ENCODE data around the gene BLTP2. TPM values are rescaled to one million over a fixed set of nuclear protein-coding genes. Genes with fewer than 3 reads are reported as not detected.

Gene BLTP2
- total RNA-seq, 6 donors from 2014 or later: 98.1 to 250 (median 131) TPM

GRCh38 chr17:28686296-28686695 is 41.3 kb upstream of the BLTP2 start:
- no peak for DNase-seq
- H3K36me3 ChIP-seq: peaks cover 92 to 100% (median 100%) of the 10 kb centered on the region in 4 donors

GRCh38 chr17:28685366-28685765 is 40.4 kb upstream of the BLTP2 start:
- ATAC-seq (ENCODE audit: low FRiP score in 2 of 2) (no peak), DNase-seq (no peak)
- WGBS, 2 donors: 93% methylated on average over 5 of the region's 5 CpGs
- TF ChIP-seq POLR2AphosphoS5 (IDR thresholded peaks at IDR 0.05): no peak
- no peak for TF ChIP-seq CTCF (IDR thresholded peaks at IDR 0.05)
- TF ChIP-seq EP300 (IDR thresholded peaks at IDR 0.05): no peak
- TF ChIP-seq POLR2A (IDR thresholded peaks at IDR 0.05): no peak
- peaks cover 93 to 100% (median 100%) of the 10 kb centered on the region in 4 donors for H3K36me3 ChIP-seq
- no peak overlapping the region for H3K27ac ChIP-seq
- no peaks in the 10 kb centered on the region for H3K9me3 ChIP-seq
- H3K4me3 ChIP-seq: no peak overlapping the region
- H3K27me3 ChIP-seq: no peaks in the 10 kb centered on the region
- no peaks in the 10 kb centered on the region for H3K4me1 ChIP-seq

More at GRCh38 chr17:28686296-28686695, 41.3 kb upstream of the BLTP2 start:
- no peaks in the 10 kb centered on the region for H3K9me3 ChIP-seq
- H3K27ac ChIP-seq: no peak overlapping the region
- no peaks in the 10 kb centered on the region for H3K4me1 ChIP-seq
- no peak for ATAC-seq (ENCODE audit: low FRiP score in 2 of 2)
- H3K27me3 ChIP-seq: no peaks in the 10 kb centered on the region
- WGBS, 2 donors: 84 to 100% methylated on average over 2 to 4 of the region's 4 CpGs
- no peak overlapping the region for H3K4me3 ChIP-seq
- TF ChIP-seq POLR2AphosphoS5 (IDR thresholded peaks at IDR 0.05) (no peak), POLR2A (IDR thresholded peaks at IDR 0.05) (no peak), CTCF (IDR thresholded peaks at IDR 0.05) (no peak), EP300 (IDR thresholded peaks at IDR 0.05) (no peak)

DNA sequence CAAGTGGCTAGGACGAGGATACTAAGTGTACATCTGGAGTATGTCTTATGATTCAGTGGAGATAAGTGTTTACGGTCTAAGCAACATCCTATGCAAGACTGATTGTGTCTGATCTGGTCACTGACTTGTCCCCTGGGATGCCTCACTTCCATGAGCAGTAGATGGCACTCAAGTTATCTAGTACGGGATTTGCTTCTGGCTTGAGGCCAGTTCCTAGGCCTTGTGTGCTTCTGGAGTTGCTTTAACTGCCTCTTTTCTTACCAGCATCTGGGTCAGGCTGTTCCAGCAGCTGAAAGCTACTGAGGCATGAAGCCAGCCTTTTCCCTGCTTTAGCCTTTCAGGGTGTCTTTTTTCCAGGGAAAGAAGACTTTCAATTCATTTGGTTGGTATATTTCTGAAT is 40.0 kb upstream of the BLTP2 start:
- H3K9me3 ChIP-seq: no peaks in the 10 kb centered on the region
- 52 to 59% methylated on average over 3 of the region's 3 CpGs for WGBS, 2 donors
- no peak for DNase-seq
- H3K27me3 ChIP-seq: no peaks in the 10 kb centered on the region
- no peaks in the 10 kb centered on the region for H3K4me1 ChIP-seq
- H3K4me3 ChIP-seq: no peak overlapping the region
- no peak overlapping the region for H3K27ac ChIP-seq
- no peak for TF ChIP-seq POLR2A (IDR thresholded peaks at IDR 0.05)
- peaks cover 93 to 100% (median 100%) of the 10 kb centered on the region in 4 donors for H3K36me3 ChIP-seq
- no peak for ATAC-seq (ENCODE audit: low FRiP score in 2 of 2)

- peaks cover 88 to 100% (median 99%) of the 10 kb centered on the region in 4 donors for H3K36me3 ChIP-seq
- H3K27me3 ChIP-seq: no peaks in the 10 kb centered on the region
- no peak overlapping the region for H3K4me3 ChIP-seq
- H3K4me1 ChIP-seq: no peaks in the 10 kb centered on the region
- ATAC-seq (ENCODE audit: low FRiP score in 2 of 2): no peak
- H3K9me3 ChIP-seq: no peaks in the 10 kb centered on the region
- WGBS, 2 donors: 95 to 98% methylated on average over 9 to 11 of the region's 11 CpGs
- no peak for TF ChIP-seq POLR2AphosphoS5 (IDR thresholded peaks at IDR 0.05)
- H3K27ac ChIP-seq: no peak overlapping the region
- DNase-seq: no peak
These were observed 37.7 kb upstream of the BLTP2 start for GRCh38 chr17:28682655-28683054.

- WGBS, 2 donors: 88 to 89% methylated on average over 7 of the region's 7 CpGs
- Histone ChIP-seq H3K9me3 (no peaks in the 10 kb centered on the region), H3K4me3 (no peak overlapping the region), H3K27ac (no peak overlapping the region), H3K36me3 (peaks cover 89 to 100% (median 97%) of the 10 kb centered on the region in 4 donors), H3K4me1 (no peaks in the 10 kb centered on the region), H3K27me3 (no peaks in the 10 kb centered on the region)
- no peak for ATAC-seq (ENCODE audit: low FRiP score in 2 of 2)
- no peak for DNase-seq
- TF ChIP-seq EP300 (IDR thresholded peaks at IDR 0.05) (no peak), CTCF (IDR thresholded peaks at IDR 0.05) (no peak), POLR2AphosphoS5 (IDR thresholded peaks at IDR 0.05) (no peak), POLR2A (IDR thresholded peaks at IDR 0.05) (no peak)
These were observed 31.0 kb upstream of the BLTP2 start for GRCh38 chr17:28675980-28676379.

DNA sequence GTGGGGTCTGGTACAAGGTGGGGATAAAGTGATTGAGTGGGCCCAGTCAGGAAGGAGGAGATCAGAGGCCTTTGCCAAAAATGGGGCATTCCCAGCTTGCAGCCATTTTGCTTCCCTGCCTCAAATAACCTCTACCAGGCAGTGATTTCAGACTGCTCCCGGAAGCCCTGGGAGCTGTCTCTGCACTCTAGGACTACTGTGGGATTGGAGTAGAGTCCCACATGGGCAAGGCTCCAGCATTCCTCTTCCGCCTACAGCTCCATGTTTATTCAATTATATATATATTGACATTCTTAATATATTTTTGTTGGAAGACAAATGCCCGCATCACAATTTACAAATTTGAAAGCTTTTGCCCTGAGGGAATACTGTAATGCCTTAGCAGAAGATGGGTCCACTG is 30.5 kb upstream of the BLTP2 start:
- no peak overlapping the region for H3K4me3 ChIP-seq
- 83 to 94% methylated on average over 3 of the region's 3 CpGs for WGBS, 2 donors
- H3K36me3 ChIP-seq: peaks cover 86 to 99% (median 96%) of the 10 kb centered on the region in 4 donors
- no peaks in the 10 kb centered on the region for H3K27me3 ChIP-seq
- ATAC-seq (ENCODE audit: low FRiP score in 2 of 2): no peak
- H3K4me1 ChIP-seq: no peaks in the 10 kb centered on the region
- H3K27ac ChIP-seq: no peak overlapping the region
- TF ChIP-seq POLR2AphosphoS5 (IDR thresholded peaks at IDR 0.05) (no peak), POLR2A (IDR thresholded peaks at IDR 0.05) (no peak), EP300 (IDR thresholded peaks at IDR 0.05) (no peak), CTCF (IDR thresholded peaks at IDR 0.05) (no peak)
- no peak for DNase-seq
- H3K9me3 ChIP-seq: no peaks in the 10 kb centered on the region

All from upper lobe of left lung (tissue), 6 donors.